ENCODE measurements around the gene TUBB6. TPM values are rescaled to one million over a fixed set of nuclear protein-coding genes. Genes with fewer than 3 reads are reported as not detected.

The TUBB6 gene
- total and polyA plus RNA-seq, 2 of the 8 experiments (the other 6 are each of a cell fraction or from before 2014, with no cell fraction given), result 126 to 223 TPM

DNA sequence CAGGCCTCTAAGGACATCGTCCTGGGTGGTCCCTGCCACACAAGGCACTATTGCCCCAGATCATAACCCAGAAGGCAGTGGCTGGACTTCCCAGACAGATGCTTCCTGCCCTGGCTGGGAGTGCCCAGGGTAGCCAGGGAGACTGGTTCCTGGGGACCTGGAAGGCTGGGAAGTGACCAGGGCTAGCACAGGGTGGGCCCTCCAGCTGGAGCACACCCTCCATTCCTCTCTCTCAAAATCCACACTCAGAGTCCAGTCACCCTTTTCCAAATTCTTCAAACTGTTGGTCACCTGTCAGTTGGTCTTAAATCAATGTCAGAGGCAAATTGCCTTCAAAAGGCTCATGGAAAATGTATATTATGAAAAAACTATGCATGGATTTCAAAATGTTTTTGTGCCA, 11.6 kb upstream of the TUBB6 start:
- no peaks in the 10 kb centered on the region for H3K36me3 ChIP-seq (ENCODE audit: control insufficient read depth in 2 of 4, insufficient read depth in 4 of 4, low read length in 3 of 4)
- H3K9me3 ChIP-seq (ENCODE audit: insufficient read depth in 2 of 2, low read depth in 1 of 2, low read length in 1 of 2), result 0 out of 4 replicates have a peak, but pooled peaks cover 0 to 4% of the 10 kb centered on the region in 2 experiments
- no peak overlapping the region for H3K18ac ChIP-seq (ENCODE audit: extremely low read depth, low read length)
- H2BK5ac ChIP-seq (ENCODE audit: low read depth, low read length), result no peak overlapping the region
- H4K20me1 ChIP-seq (replicated peaks in 1 of 2; ENCODE audit: control insufficient read depth in 1 of 2, insufficient read depth in 2 of 2, low read length in 2 of 2), result no peaks in the 10 kb centered on the region
- H2BK20ac ChIP-seq (ENCODE audit: low read length), result no peak overlapping the region
- no peak overlapping the region for H3K27ac ChIP-seq (ENCODE audit: low read depth, low read length)
- H3K79me2 ChIP-seq (ENCODE audit: control insufficient read depth in 1 of 2, insufficient read depth in 2 of 2, low read length in 2 of 2), result no peaks in the 10 kb centered on the region
- ChIA-PET CTCF (ENCODE audit: partially characterized antibody) (interaction anchor here (1.1 to 1.5 kb wide), 2 partner anchors 12 to 31 kb away, joined by 3 to 4 read pairs; no protein-coding TSS in a partner anchor), POLR2A (ENCODE audit: partially characterized antibody) (interaction anchor here (1.3 to 1.4 kb wide), 2 partner anchors 9 kb away, joined by 3 to 4 read pairs; no protein-coding TSS in a partner anchor)
- H3K9ac ChIP-seq (replicated peaks in 1 of 4; ENCODE audit: extremely low read depth in 1 of 4, low read depth in 3 of 4, low read length in 3 of 4), result no peak overlapping the region
- H3K79me1 ChIP-seq (ENCODE audit: low read depth, low read length), result no peaks in the 10 kb centered on the region
- DNase-seq (ENCODE audit: low read depth in 1 of 2, low spot score in 2 of 2) (no peak), FAIRE-seq (no peak)
- no peak overlapping the region for H3K14ac ChIP-seq (ENCODE audit: insufficient read length)
- no peak overlapping the region for H4K8ac ChIP-seq (ENCODE audit: extremely low read depth, insufficient read depth, low read length)
- H3K4me3 ChIP-seq (ENCODE audit: extremely low read depth in 1 of 4, insufficient read depth in 2 of 4, low read depth in 3 of 4, low read length in 4 of 4), result no peak overlapping the region
- 90% methylated on average over 1 of the region's 1 CpG; no CpG with 5 or more reads in 1 of the 2 experiments for WGBS, 2 experiments (ENCODE audit: extremely low coverage in 1 of 2, insufficient coverage in 1 of 2, insufficient read length in 1 of 2, insufficient replicate concordance in 2 of 2, low coverage in 1 of 2, low lambda C conversion rate in 2 of 2, missing lambda C conversion rate in 1 of 2)
- H2BK12ac ChIP-seq (ENCODE audit: low read depth, low read length), result no peak overlapping the region
- no peak overlapping the region for H4K5ac ChIP-seq (ENCODE audit: insufficient read length, low read depth, low read length)
- no peak overlapping the region for H4K91ac ChIP-seq (replicated peaks; ENCODE audit: insufficient read length, low read length)
- no peak for TF ChIP-seq RBBP5 (IDR thresholded peaks at IDR 0.05; ENCODE audit: borderline replicate concordance, low read depth, low read length)
- no peak for TF ChIP-seq BRCA1 (IDR thresholded peaks at IDR 0.05; ENCODE audit: low read depth, low read length)
- TF ChIP-seq, protein P1, sequence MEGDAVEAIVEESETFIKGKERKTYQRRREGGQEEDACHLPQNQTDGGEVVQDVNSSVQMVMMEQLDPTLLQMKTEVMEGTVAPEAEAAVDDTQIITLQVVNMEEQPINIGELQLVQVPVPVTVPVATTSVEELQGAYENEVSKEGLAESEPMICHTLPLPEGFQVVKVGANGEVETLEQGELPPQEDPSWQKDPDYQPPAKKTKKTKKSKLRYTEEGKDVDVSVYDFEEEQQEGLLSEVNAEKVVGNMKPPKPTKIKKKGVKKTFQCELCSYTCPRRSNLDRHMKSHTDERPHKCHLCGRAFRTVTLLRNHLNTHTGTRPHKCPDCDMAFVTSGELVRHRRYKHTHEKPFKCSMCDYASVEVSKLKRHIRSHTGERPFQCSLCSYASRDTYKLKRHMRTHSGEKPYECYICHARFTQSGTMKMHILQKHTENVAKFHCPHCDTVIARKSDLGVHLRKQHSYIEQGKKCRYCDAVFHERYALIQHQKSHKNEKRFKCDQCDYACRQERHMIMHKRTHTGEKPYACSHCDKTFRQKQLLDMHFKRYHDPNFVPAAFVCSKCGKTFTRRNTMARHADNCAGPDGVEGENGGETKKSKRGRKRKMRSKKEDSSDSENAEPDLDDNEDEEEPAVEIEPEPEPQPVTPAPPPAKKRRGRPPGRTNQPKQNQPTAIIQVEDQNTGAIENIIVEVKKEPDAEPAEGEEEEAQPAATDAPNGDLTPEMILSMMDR (IDR thresholded peaks at IDR 0.05; ENCODE audit: control extremely low read depth in 1 of 3, insufficient read depth in 1 of 3, low read depth in 1 of 3, low read length in 3 of 3), result no peak
- H2AK5ac ChIP-seq (ENCODE audit: low read depth, low read length), result no peak overlapping the region
- no peaks in the 10 kb centered on the region; a peak in 1 of 7 replicates for H3K4me1 ChIP-seq (replicated peaks in 1 of 4; ENCODE audit: control insufficient read depth in 3 of 4, insufficient read depth in 4 of 4, low read length in 3 of 4)
- no peak overlapping the region for H2BK120ac ChIP-seq (replicated peaks; ENCODE audit: low read depth, low read length)
- H3K23me2 ChIP-seq (ENCODE audit: low read depth, low read length), result no peaks in the 10 kb centered on the region
- no peak overlapping the region for H3K4ac ChIP-seq (replicated peaks; ENCODE audit: insufficient read length, low read depth, low read length)
- no peak overlapping the region for H3K23ac ChIP-seq (ENCODE audit: insufficient read length)
- no peak overlapping the region for H3K4me2 ChIP-seq (ENCODE audit: insufficient read depth in 1 of 2, low read depth in 2 of 2, low read length in 2 of 2)
- no peaks in the 10 kb centered on the region; a peak in 1 of 7 replicates for H3K27me3 ChIP-seq (replicated peaks in 1 of 4; ENCODE audit: control insufficient read depth in 3 of 4, extremely low read depth in 1 of 4, insufficient read depth in 3 of 4, low read length in 3 of 4)
- no peak overlapping the region for H2AFZ ChIP-seq (ENCODE audit: low read length)
- H3K56ac ChIP-seq (replicated peaks; ENCODE audit: insufficient read length, low read depth, low read length), result no peak overlapping the region
- no peak overlapping the region for H2BK15ac ChIP-seq (ENCODE audit: low read length)

Data from H1 (cell line).